Testis (tissue), 2 donors: ENCODE results near the gene RAP1GAP2.

Experiments used
- CTCF ChIP-seq, 3 experiments: fragments of 450-650 bp in 2 of 3; fragments of 200-600 bp in 1 of 3; sonication (generic) in 1 of 3; IDR thresholded peaks; one replicate each; pipeline ENCODE4 v1.5.1; 2016 to 2019; ENCODE audit warnings: antibody characterized with exemption in 3 of 3, mild to moderate bottlenecking in 2 of 3, moderate library complexity in 1 of 3
- POLR2A ChIP-seq: fragments of 450-650 bp; IDR thresholded peaks from one replicate; pipeline ENCODE4 v1.6.1; 2017; ENCODE audit warnings: antibody characterized with exemption, mild to moderate bottlenecking, moderate library complexity

- TF ChIP-seq POLR2A, result no peak
- no peak for TF ChIP-seq CTCF (IDR thresholded peaks at IDR 0.05)
Observed at GRCh38 chr17:2965621-2966595, 169.7 kb downstream of the RAP1GAP2 start.
